BE2C (cell line): ENCODE results near the gene PCDH12.

ENCODE experiments used
- DNase-seq: peaks from one replicate; pipeline ENCODE4 v3.0.0-alpha.2; 2020
- H3K27me3 ChIP-seq: fragments of 250-450 bp; sonication (Bioruptor Pico); 2 replicates; pipeline ENCODE4 v1.5.1; 2020; ENCODE audit warnings: mild to moderate bottlenecking
- H3K36me3 ChIP-seq: fragments of 250-450 bp; sonication (Bioruptor Pico); 2 replicates; pipeline ENCODE4 v1.5.1; 2020; ENCODE audit warnings: mild to moderate bottlenecking
- H3K4me1 ChIP-seq: fragments of 250-450 bp; sonication (Bioruptor Pico); 2 replicates; pipeline ENCODE4 v1.5.1; 2020
- H3K4me3 ChIP-seq: 2 replicates; pipeline ENCODE4 v1.5.1; 2011; ENCODE audit warnings: low read depth, low read length
- H3K9me3 ChIP-seq: fragments of 250-450 bp; sonication (Bioruptor Pico); 2 replicates; pipeline ENCODE4 v1.5.1; 2020
- CTCF ChIP-seq: IDR thresholded peaks from 2 replicates; pipeline ENCODE4 v1.5.1; 2012; ENCODE audit warnings: mild to moderate bottlenecking, low read depth, low read length

Gene PCDH12

DNA sequence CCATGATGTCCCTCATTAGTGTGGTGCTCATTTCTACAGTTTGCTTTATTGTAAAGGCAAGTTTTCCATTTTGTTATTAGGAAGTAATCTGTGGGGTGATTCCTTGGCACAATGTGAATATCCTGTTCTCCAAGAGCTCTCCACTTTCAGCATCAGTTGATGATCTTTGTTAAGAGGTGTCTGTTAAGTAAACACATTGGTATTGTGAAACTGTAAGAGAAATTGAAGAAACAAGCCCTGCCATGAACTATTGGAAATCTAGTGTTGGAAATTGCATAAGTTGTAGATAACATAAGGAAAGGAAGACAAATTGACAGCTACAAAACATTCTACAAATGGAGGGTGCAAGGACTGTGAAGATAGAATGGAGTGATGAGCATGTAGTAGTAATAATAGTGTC, 28.1 kb upstream of the PCDH12 start:
- DNase-seq = no peak
- TF ChIP-seq CTCF = no peak
- H3K4me1 ChIP-seq = no peaks in the 10 kb centered on the region
- no peaks in the 10 kb centered on the region for H3K27me3 ChIP-seq
- H3K4me3 ChIP-seq = no peak overlapping the region
- no peaks in the 10 kb centered on the region for H3K9me3 ChIP-seq
- H3K36me3 ChIP-seq = peaks cover 51% of the 10 kb centered on the region

DNA sequence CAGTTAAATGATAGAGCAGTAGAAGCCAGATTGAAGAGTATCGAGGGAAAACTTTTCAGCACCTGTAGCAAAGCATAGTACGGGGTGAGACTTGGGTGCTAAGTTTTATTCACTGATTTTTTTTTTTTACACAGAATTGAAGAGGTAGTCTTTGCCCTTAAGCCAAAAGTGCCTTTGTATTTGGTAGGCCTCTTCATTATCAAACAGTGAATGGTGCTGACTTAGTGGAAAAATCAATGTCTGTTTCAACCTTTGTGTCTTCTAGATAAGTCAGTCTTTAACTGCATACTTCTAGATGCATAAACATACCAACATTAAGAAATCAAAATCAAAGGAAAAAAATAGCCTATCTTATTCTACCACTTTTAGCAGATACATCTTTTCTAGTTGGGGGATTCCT, 24.6 kb upstream of the PCDH12 start:
- Histone ChIP-seq H3K27me3 (no peaks in the 10 kb centered on the region), H3K4me3 (no peak overlapping the region), H3K4me1 (no peaks in the 10 kb centered on the region; the same call in 1 of the 2 replicates), H3K36me3 (peaks cover 78% of the 10 kb centered on the region), H3K9me3 (no peaks in the 10 kb centered on the region)
- DNase-seq = no peak
- no peak for TF ChIP-seq CTCF

DNA sequence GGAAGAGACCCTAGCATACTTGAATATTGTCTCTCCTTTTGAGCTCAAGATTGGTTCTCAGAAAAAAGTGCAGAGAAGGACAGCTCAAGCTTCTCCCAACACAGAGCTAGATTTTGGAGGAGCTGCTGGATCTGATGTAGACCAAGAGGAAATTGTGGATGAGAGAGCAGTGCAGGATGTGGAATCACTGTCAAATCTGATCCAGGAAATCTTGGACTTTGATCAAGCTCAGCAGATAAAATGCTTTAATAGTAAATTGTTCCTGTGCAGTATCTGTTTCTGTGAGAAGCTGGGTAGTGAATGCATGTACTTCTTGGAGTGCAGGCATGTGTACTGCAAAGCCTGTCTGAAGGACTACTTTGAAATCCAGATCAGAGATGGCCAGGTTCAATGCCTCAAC, 20.4 kb upstream of the PCDH12 start:
- H3K36me3 ChIP-seq = peaks cover 72% of the 10 kb centered on the region
- H3K27me3 ChIP-seq = no peaks in the 10 kb centered on the region
- no peak for TF ChIP-seq CTCF
- H3K4me1 ChIP-seq = peaks cover 7% of the 10 kb centered on the region
- no peaks in the 10 kb centered on the region for H3K9me3 ChIP-seq
- DNase-seq = no peak
- H3K4me3 ChIP-seq = no peak overlapping the region

DNA sequence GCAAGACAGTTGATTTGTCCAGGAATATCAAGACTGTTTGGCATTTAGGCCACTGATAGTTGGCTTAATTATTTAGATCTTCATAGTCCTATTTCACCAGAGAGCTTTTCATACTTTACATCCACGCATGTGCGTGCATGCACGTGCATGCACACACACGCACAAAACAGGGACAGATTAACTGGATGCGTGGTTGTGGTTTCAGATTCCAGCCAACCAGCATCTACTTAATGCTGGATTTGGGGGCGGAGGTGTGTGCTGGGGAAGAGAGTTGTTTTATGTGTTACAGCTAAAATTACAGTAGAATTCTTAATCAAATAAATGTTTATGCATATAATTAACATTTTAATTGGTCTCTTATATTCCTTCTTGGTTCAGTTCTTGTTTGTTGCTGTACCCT, 18.2 kb upstream of the PCDH12 start:
- Histone ChIP-seq H3K4me3 (no peak overlapping the region), H3K9me3 (no peaks in the 10 kb centered on the region), H3K36me3 (peaks cover 65% of the 10 kb centered on the region), H3K27me3 (no peaks in the 10 kb centered on the region), H3K4me1 (peaks cover 7% of the 10 kb centered on the region)
- TF ChIP-seq CTCF = no peak
- no peak for DNase-seq

DNA sequence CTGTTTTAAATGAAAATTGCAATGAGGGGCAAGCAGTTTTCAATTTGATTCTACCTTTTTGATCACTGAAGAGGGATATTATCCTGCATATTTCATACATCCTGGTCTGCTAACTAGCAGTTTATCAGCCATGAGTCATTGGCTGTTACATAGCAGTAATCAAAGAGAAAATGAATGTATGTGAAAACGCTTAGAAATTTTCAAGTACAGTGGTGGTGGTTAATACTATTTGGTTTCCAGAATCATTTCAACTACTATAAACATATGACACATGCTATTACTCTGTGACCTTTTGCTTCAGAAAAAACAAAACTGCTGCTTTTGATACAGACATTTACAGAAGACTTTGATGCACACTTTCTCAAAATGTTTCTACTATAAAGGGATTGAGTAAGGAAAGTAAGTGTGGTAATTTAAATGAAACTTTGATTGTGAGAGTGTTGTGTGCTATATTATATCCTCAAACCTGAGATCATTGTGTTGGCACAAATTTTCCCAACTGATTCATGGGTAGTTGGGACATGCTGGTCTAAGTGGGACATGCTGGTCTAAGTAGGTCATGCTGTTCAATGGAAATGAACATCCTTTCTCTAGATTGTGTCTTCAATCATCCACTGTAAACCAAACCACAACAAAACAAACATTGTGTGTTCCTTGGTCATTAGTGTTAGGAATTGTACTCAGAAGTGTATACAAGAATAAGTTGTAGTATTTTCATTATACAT, 16.0 kb upstream of the PCDH12 start:
- peaks cover 50% of the 10 kb centered on the region for H3K36me3 ChIP-seq
- DNase-seq = no peak
- TF ChIP-seq CTCF = no peak
- H3K4me1 ChIP-seq = peaks cover 12% of the 10 kb centered on the region
- H3K9me3 ChIP-seq = no peaks in the 10 kb centered on the region
- H3K4me3 ChIP-seq = no peak overlapping the region
- no peaks in the 10 kb centered on the region for H3K27me3 ChIP-seq
